Mesendoderm (in vitro differentiated cells): Measurements from ENCODE around the gene GDNF.
"Not testable (repeated sequence)": the region's sequence is repeated elsewhere in the genome, so short reads cannot be mapped to it uniquely, and the experiment has no call there.

Experiments used
- DNase-seq: peaks from one replicate; pipeline ENCODE4 v3.0.0; 2013
- H2AK5ac ChIP-seq: 2 replicates; pipeline ENCODE4 v1.6.1; 2013; ENCODE audit warnings: low read length, inconsistent platforms
- H2BK120ac ChIP-seq: 2 replicates; pipeline ENCODE4 v1.6.1; 2013; ENCODE audit warnings: low read depth, mild to moderate bottlenecking, low read length, moderate library complexity, mixed read lengths
- H2BK15ac ChIP-seq: replicated peaks from 2 replicates; pipeline ENCODE4 v1.6.1; 2013; ENCODE audit warnings: low read depth, mild to moderate bottlenecking, moderate library complexity
- H2BK5ac ChIP-seq: 2 replicates; pipeline ENCODE4 v1.6.1; 2013; ENCODE audit warnings: low read length, inconsistent platforms
- H3K18ac ChIP-seq: 2 replicates; pipeline ENCODE4 v1.6.1; 2013; ENCODE audit warnings: mild to moderate bottlenecking, low read length, mixed read lengths
- H3K23ac ChIP-seq: one replicate; pipeline ENCODE4 v1.6.1; 2013; ENCODE audit warnings: low read length
- H3K27ac ChIP-seq: 2 replicates; pipeline ENCODE4 v1.5.1; 2013; ENCODE audit warnings: low read depth, mild to moderate bottlenecking, inconsistent platforms, low read length, moderate library complexity
- H3K27me3 ChIP-seq: 2 replicates; pipeline ENCODE4 v1.6.1; 2013; ENCODE audit warnings: low read length, control low read depth, mild to moderate bottlenecking, inconsistent platforms; ENCODE audit not compliant: insufficient read depth, poor library complexity
- H3K36me3 ChIP-seq: 2 replicates; pipeline ENCODE4 v1.6.1; 2013; ENCODE audit warnings: low read length, inconsistent platforms; ENCODE audit not compliant: control insufficient read depth, insufficient read depth
- H3K4ac ChIP-seq: one replicate; pipeline ENCODE4 v1.6.1; 2013; ENCODE audit warnings: low read depth, mild to moderate bottlenecking, low read length, moderate library complexity
- H3K4me1 ChIP-seq: 2 replicates; pipeline ENCODE4 v1.6.1; 2013; ENCODE audit warnings: low read depth, low read length, inconsistent platforms; ENCODE audit not compliant: control insufficient read depth
- H3K4me2 ChIP-seq: 2 replicates; pipeline ENCODE4 v1.6.1; 2013; ENCODE audit warnings: low read length
- H3K4me3 ChIP-seq: 2 replicates; pipeline ENCODE4 v1.5.1; 2013; ENCODE audit warnings: mild to moderate bottlenecking, low read length
- H3K56ac ChIP-seq: one replicate; pipeline ENCODE4 v1.6.1; 2013; ENCODE audit warnings: low read length
- H3K79me1 ChIP-seq: 2 replicates; pipeline ENCODE4 v1.6.1; 2013; ENCODE audit warnings: low read length, inconsistent platforms
- H3K79me2 ChIP-seq: 2 replicates; pipeline ENCODE4 v1.6.1; 2013; ENCODE audit warnings: mild to moderate bottlenecking, low read length; ENCODE audit not compliant: control insufficient read depth, insufficient read depth
- H3K9ac ChIP-seq: 2 replicates; pipeline ENCODE4 v1.6.1; 2013; ENCODE audit warnings: low read length, inconsistent platforms
- H4K5ac ChIP-seq: one replicate; pipeline ENCODE4 v1.6.1; 2013; ENCODE audit warnings: low read length
- H4K8ac ChIP-seq: one replicate; pipeline ENCODE4 v1.6.1; 2013; ENCODE audit warnings: low read depth, mild to moderate bottlenecking, control low read depth, low read length, moderate library complexity
- WGBS: extraction: QIAGEN DNeasy Blood & Tissue Kit; methylation state at CpG from one replicate; pipeline ENCODE4 v1.1.7; 2013; ENCODE audit warnings: low lambda C conversion rate, missing lambda C conversion rate; ENCODE audit not compliant: insufficient coverage; ENCODE audit errors: extremely low coverage; 5-methylcytosine and 5-hydroxymethylcytosine counted together

GDNF gene

DNA sequence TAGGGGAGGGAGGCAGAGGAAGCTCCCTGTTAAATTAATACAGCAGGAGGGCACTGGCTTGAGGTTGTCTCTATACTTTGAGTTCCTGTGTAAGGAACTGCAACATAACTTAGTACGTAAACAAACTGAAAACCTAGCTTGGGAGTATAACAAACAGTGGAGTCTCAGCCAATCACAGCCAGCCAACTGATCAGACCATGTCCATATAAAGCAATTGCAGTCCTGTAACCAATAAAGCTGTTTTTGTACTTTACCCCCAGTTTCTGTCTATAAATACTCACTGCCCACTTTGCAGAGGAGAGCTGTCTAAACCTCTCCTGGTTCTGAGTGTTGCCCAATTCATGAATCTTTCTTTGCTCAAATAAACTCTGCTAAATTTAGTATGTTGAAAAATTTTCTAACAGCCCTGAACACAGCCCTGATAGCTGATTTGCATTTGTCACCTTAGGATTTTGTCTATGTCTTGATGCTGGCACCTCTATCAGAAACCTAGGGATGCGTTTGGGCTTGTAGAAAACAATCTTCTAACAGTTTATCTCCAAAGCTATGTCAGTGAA lies 39.9 kb downstream of the GDNF start:
- Histone ChIP-seq H3K79me1 (no peaks in the 10 kb centered on the region), H2BK15ac (no peak overlapping the region), H2BK120ac (no peak overlapping the region), H3K4me3 (no peak overlapping the region), H4K5ac (no peak overlapping the region), H3K18ac (no peak overlapping the region), H3K27ac (no peak overlapping the region), H3K9ac (no peak overlapping the region), H3K23ac (no peak overlapping the region), H3K27me3 (no peaks in the 10 kb centered on the region), H3K4me2 (no peak overlapping the region), H2BK5ac (no peak overlapping the region), H3K56ac (no peak overlapping the region), H3K79me2 (no peaks in the 10 kb centered on the region), H3K4me1 (no peaks in the 10 kb centered on the region), H3K36me3 (no peaks in the 10 kb centered on the region), H2AK5ac (no peak overlapping the region), H3K4ac (no peak overlapping the region), H4K8ac (no peak overlapping the region)
- WGBS = no CpG with 5 or more reads among the region's 2 CpGs
- no peak for DNase-seq

- H3K4me2 ChIP-seq, H3K79me2 ChIP-seq, H2BK120ac ChIP-seq, H2AK5ac ChIP-seq, H3K4me3 ChIP-seq, H4K8ac ChIP-seq, H3K27me3 ChIP-seq, H2BK15ac ChIP-seq, H2BK5ac ChIP-seq, H3K56ac ChIP-seq, H3K4me1 ChIP-seq, H4K5ac ChIP-seq, H3K23ac ChIP-seq, H3K4ac ChIP-seq, H3K36me3 ChIP-seq, DNase-seq, H3K18ac ChIP-seq, H3K9ac ChIP-seq, H3K79me1 ChIP-seq, H3K27ac ChIP-seq: not testable (repeated sequence)
- no CpG with 5 or more reads among the region's 1 CpG for WGBS
Measured at GRCh38 chr5:37796435-37796834, 43.4 kb downstream of the GDNF start.

DNA sequence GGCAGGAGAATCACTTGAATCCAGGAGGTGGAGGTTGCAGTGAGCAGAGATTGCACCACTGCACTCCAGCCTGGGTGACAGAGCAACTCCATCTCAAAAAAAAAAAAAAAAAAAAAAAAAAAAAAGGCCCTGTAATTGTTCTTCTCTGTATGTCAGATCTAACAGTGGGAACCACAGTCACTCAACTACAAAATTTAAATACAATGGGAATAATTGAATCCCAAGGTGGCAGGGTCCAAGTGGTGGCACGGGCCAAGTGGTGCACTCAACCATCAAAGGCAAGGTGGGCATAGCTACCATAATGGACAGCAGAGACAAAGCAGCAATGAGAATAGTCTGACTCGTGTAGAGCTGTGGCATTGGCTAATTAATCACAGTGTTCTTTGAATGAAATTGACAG lies 44.5 kb downstream of the GDNF start:
- not testable (repeated sequence) for H3K9ac ChIP-seq, H4K8ac ChIP-seq, H3K4me1 ChIP-seq, H3K23ac ChIP-seq, H3K27ac ChIP-seq, H3K4ac ChIP-seq, H3K56ac ChIP-seq, H2AK5ac ChIP-seq, H3K27me3 ChIP-seq, H3K79me1 ChIP-seq, H2BK5ac ChIP-seq, H4K5ac ChIP-seq, H2BK15ac ChIP-seq, H3K4me3 ChIP-seq, H3K18ac ChIP-seq, DNase-seq, H2BK120ac ChIP-seq, H3K4me2 ChIP-seq, H3K79me2 ChIP-seq, H3K36me3 ChIP-seq
- no CpG with 5 or more reads among the region's 2 CpGs for WGBS

DNA sequence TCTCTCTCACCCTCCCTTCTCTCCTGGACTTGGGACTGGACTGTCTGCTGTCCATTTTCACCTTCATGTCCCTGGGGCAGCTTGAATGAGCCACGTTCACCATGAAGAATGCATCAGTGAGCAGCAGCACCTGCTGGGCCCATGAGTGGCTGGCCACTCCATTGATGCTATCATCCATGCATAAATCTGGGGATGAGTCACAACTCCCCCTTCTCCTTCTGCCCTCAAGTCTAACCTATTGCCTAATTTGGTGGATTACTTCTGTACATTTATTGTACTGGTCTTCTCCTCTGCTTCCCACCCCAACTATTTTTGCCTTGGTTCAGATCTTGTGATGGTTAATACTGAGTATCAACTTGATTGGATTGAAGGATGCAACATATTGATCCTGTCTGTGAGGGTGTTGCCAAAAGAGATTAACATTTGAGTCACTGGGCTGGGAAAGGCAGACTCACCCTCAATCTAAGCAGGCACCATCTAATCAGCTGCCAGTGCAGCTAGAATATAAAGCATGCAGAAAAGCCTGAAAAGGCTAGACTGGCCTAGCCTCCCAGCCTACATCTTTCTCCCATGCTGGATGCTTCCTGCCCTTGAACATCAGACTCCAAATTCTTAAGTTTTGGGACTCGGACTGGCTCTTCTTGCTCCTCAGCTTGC lies 46.7 kb downstream of the GDNF start:
- Histone ChIP-seq H3K79me2 (no peaks in the 10 kb centered on the region), H2BK5ac (no peak overlapping the region), H3K18ac (no peak overlapping the region), H2AK5ac (no peak overlapping the region), H4K8ac (no peak overlapping the region), H3K79me1 (no peaks in the 10 kb centered on the region), H3K4me2 (no peak overlapping the region), H3K4me3 (no peak overlapping the region), H3K9ac (no peak overlapping the region), H3K56ac (no peak overlapping the region), H3K23ac (no peak overlapping the region), H3K27me3 (no peaks in the 10 kb centered on the region), H2BK120ac (no peak overlapping the region), H3K36me3 (no peaks in the 10 kb centered on the region), H2BK15ac (no peak overlapping the region), H3K27ac (no peak overlapping the region), H4K5ac (no peak overlapping the region), H3K4me1 (no peaks in the 10 kb centered on the region), H3K4ac (no peak overlapping the region)
- no CpG with 5 or more reads among the region's 2 CpGs for WGBS
- DNase-seq = no peak

DNA sequence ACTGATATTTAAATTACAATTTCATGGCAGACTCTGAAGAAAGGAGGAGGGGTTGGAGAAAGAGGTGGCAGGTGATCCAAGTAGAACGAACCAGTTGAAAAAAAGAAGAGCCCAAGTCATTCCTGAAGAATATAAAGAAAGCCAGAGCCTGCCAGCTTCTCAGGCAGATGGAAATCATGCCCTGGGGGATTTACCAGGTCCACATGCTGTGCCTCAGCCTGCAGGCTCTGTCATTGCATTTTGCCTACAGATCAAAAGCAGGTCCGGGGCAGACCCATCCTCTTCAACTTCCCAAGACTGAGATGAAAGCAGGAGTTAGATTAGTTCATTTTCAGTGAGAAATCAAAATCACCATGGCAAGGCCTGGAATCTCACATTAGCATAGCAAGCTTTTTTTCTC lies 48.5 kb downstream of the GDNF start:
- no peak for DNase-seq
- Histone ChIP-seq H3K27ac (no peak overlapping the region), H3K56ac (no peak overlapping the region), H3K4me2 (no peak overlapping the region), H2BK15ac (no peak overlapping the region), H3K27me3 (no peaks in the 10 kb centered on the region), H3K9ac (no peak overlapping the region), H3K4ac (no peak overlapping the region), H3K79me1 (no peaks in the 10 kb centered on the region), H2BK5ac (no peak overlapping the region), H2AK5ac (no peak overlapping the region), H3K4me3 (no peak overlapping the region), H3K79me2 (no peaks in the 10 kb centered on the region), H3K4me1 (no peaks in the 10 kb centered on the region), H3K23ac (no peak overlapping the region), H2BK120ac (no peak overlapping the region), H4K8ac (no peak overlapping the region), H3K18ac (no peak overlapping the region), H3K36me3 (no peaks in the 10 kb centered on the region), H4K5ac (no peak overlapping the region)
- no CpG with 5 or more reads among the region's 2 CpGs for WGBS

- H3K79me1 ChIP-seq = no peaks in the 10 kb centered on the region
Measured at GRCh38 chr5:37789991-37790390, 49.9 kb downstream of the GDNF start.

More at GRCh38 chr5:37789991-37790390, 49.9 kb downstream of the GDNF start:
- H3K9ac ChIP-seq = no peak overlapping the region
- no peak for DNase-seq
- no peak overlapping the region for H2BK15ac ChIP-seq
- H3K36me3 ChIP-seq = no peaks in the 10 kb centered on the region
- no peak overlapping the region for H4K8ac ChIP-seq
- no peak overlapping the region for H2BK120ac ChIP-seq
- no peak overlapping the region for H2BK5ac ChIP-seq
- no peaks in the 10 kb centered on the region for H3K79me2 ChIP-seq
- H3K4me1 ChIP-seq = no peaks in the 10 kb centered on the region
- no peaks in the 10 kb centered on the region for H3K27me3 ChIP-seq
- H3K4ac ChIP-seq = no peak overlapping the region
- no peak overlapping the region for H3K23ac ChIP-seq
- no peak overlapping the region for H3K27ac ChIP-seq
- no peak overlapping the region for H3K18ac ChIP-seq
- no peak overlapping the region for H3K4me2 ChIP-seq
- WGBS = no CpG with 5 or more reads among the region's 2 CpGs
- H3K4me3 ChIP-seq = no peak overlapping the region
- H2AK5ac ChIP-seq = no peak overlapping the region
- no peak overlapping the region for H4K5ac ChIP-seq
- H3K56ac ChIP-seq = no peak overlapping the region
